HepG2 (cell line): ENCODE data around the gene ACSL6. TPM values are rescaled to one million over a fixed set of nuclear protein-coding genes. Genes with fewer than 3 reads are reported as not detected.

Experiments
- ATAC-seq: fragments of 200-7000 bp; cut with Tn5 transposase; 3 replicates; pipeline ENCODE4 v1.9.1; 2020; ENCODE audit warnings: mild to moderate bottlenecking, moderate library complexity
- BruUV-seq: library from RNA; stranded (reverse); fragments of 400-500 nt; replicated peaks from 2 replicates; lab custom pipeline; 2021; lab: Mats Ljungman, UMichigan
- CTCF ChIA-PET: fragments of 300-600 bp; formaldehyde crosslinking; extraction: SDS; loops from one replicate; lab custom pipeline; 2021; ENCODE audit warnings: low total read pairs, inconsistent platforms, low intra/inter-chr PET ratio; lab: Yijun Ruan, JAX
- POLR2A ChIA-PET: fragments of 350-600 bp; sonication (Branson Sonifier 250); formaldehyde crosslinking; loops from one replicate; lab custom pipeline; 2020; ENCODE audit warnings: antibody characterized with exemption, inconsistent platforms; lab: Yijun Ruan, JAX
- DNase-seq: peaks from one replicate; pipeline ENCODE4 v3.0.0-alpha.2; 2015; ENCODE audit warnings: low spot score
- FAIRE-seq: peaks from 3 replicates; lab custom pipeline; 2011; peaks lifted over from hg19 to GRCh38; lab: Jason Lieb, UNC
- H2AFZ ChIP-seq: one replicate; pipeline ENCODE4 v1.6.1; 2011; ENCODE audit warnings: low read length, inconsistent platforms
- H3K27ac ChIP-seq: fragments of 300-600 bp; 3 replicates; pipeline ENCODE4 v1.8.0; 2011; ENCODE audit warnings: mixed run types, mild to moderate bottlenecking, mixed read lengths, low read length, inconsistent platforms; ENCODE audit not compliant: insufficient read depth; ENCODE audit errors: extremely low read length
- H3K27me3 ChIP-seq, 2 experiments: fragments of 200-600 bp in 1 of 2; 2 replicates in 1 of 2; 3 replicates in 1 of 2; pipeline versions ENCODE4 v1.6.0 to v1.8.0; 2011; ENCODE audit warnings: low read length in 2 of 2, mild to moderate bottlenecking in 2 of 2, moderate library complexity in 2 of 2, inconsistent platforms in 1 of 2; ENCODE audit not compliant: insufficient read depth in 2 of 2, control insufficient read depth in 1 of 2
- H3K36me3 ChIP-seq, 2 experiments: fragments of 200-600 bp in 1 of 2; replicated peaks in 1 of 2; 2 replicates in 1 of 2; 3 replicates in 1 of 2; pipeline versions ENCODE4 v1.5.1 to v1.8.0; 2011; ENCODE audit warnings: low read length in 2 of 2, inconsistent platforms in 1 of 2; ENCODE audit not compliant: insufficient read depth in 2 of 2, control insufficient read depth in 1 of 2
- H3K4me1 ChIP-seq: 2 replicates; pipeline ENCODE4 v1.5.1; 2012; ENCODE audit warnings: low read length, inconsistent platforms; ENCODE audit not compliant: insufficient read depth
- H3K4me2 ChIP-seq: 2 replicates; pipeline ENCODE4 v1.6.0; 2011; ENCODE audit warnings: low read depth, low read length, inconsistent platforms
- H3K4me3 ChIP-seq, 3 experiments: fragments of 200-600 bp in 1 of 3; sonication (generic), shearing (Covaris generic) in 1 of 3; replicated peaks in 1 of 3; 2 replicates each; pipeline ENCODE4 v1.5.1; 2011 to 2016; ENCODE audit warnings: low read length in 3 of 3, inconsistent platforms in 2 of 3, low read depth in 2 of 3, mild to moderate bottlenecking in 2 of 3, control low read depth in 1 of 3, mixed read lengths in 1 of 3; ENCODE audit not compliant: insufficient read depth in 1 of 3
- H3K79me2 ChIP-seq: one replicate; pipeline ENCODE4 v1.6.1; 2011; ENCODE audit warnings: low read length, inconsistent platforms; ENCODE audit not compliant: insufficient read depth
- H3K9ac ChIP-seq: 2 replicates; pipeline ENCODE4 v1.6.0; 2011; ENCODE audit warnings: mild to moderate bottlenecking, low read depth, low read length, inconsistent platforms; ENCODE audit not compliant: insufficient read depth
- H3K9me3 ChIP-seq: 2 replicates; pipeline ENCODE4 v1.5.1; 2012; ENCODE audit warnings: mild to moderate bottlenecking, low read length
- H4K20me1 ChIP-seq: 2 replicates; pipeline ENCODE4 v1.6.0; 2011; ENCODE audit warnings: inconsistent platforms, mild to moderate bottlenecking, low read length, moderate library complexity; ENCODE audit not compliant: insufficient read depth
- ADNP ChIP-seq: sonication (generic); formaldehyde crosslinking; IDR thresholded peaks from 2 replicates; pipeline ENCODE4 v1.4.0; 2020; ENCODE audit warnings: missing genetic modification reagents
- ELF3 ChIP-seq: IDR thresholded peaks from 2 replicates; pipeline ENCODE4 v1.6.1; 2016; ENCODE audit warnings: missing genetic modification reagents, missing compliant biosample characterization
- MTA3 ChIP-seq: sonication (generic); formaldehyde crosslinking; IDR thresholded peaks from 2 replicates; pipeline ENCODE4 v1.4.0; 2020; ENCODE audit warnings: missing genetic modification reagents
- NFIC ChIP-seq: IDR thresholded peaks from 2 replicates; pipeline ENCODE4 v1.6.1; 2012; ENCODE audit warnings: mild to moderate bottlenecking, low read length, inconsistent platforms
- NR2C2 ChIP-seq: sonication (generic); formaldehyde crosslinking; IDR thresholded peaks from 2 replicates; pipeline ENCODE4 v1.4.0; 2020; ENCODE audit warnings: missing genetic modification reagents, mild to moderate bottlenecking, moderate library complexity, borderline replicate concordance
- RFX3 ChIP-seq: IDR thresholded peaks from 2 replicates; pipeline ENCODE4 v1.6.1; 2016; ENCODE audit warnings: missing biosample characterization, missing genetic modification reagents
- SAP130 ChIP-seq: IDR thresholded peaks from 2 replicates; pipeline ENCODE4 v1.6.1; 2016; ENCODE audit warnings: low read depth
- SIN3B ChIP-seq: fragments of 150-350 bp; IDR thresholded peaks from 2 replicates; pipeline ENCODE4 v1.6.1; 2014; ENCODE audit warnings: low read length
- SMC3 ChIP-seq: IDR thresholded peaks from 2 replicates; pipeline ENCODE4 v1.6.1; 2011; ENCODE audit warnings: low read length, improper control_type of control experiment
- SOX13 ChIP-seq, 3 experiments: fragments of 450-650 bp in 1 of 3; sonication (generic) in 1 of 3; formaldehyde crosslinking in 1 of 3; IDR thresholded peaks in 2 of 3; conservative IDR thresholded peaks in 1 of 3; 2 replicates each; pipeline versions ENCODE4 v1.5.0 to v1.6.1; 2016 to 2020; ENCODE audit warnings: antibody characterized with exemption in 1 of 3, mild to moderate bottlenecking in 1 of 3, missing compliant biosample characterization in 1 of 3, missing genetic modification reagents in 1 of 3, moderate library complexity in 1 of 3
- ZNF12 ChIP-seq: sonication (generic); formaldehyde crosslinking; IDR thresholded peaks from 2 replicates; pipeline ENCODE4 v1.5.0; 2020; ENCODE audit warnings: missing genetic modification reagents
- ZNF264 ChIP-seq: sonication (generic); formaldehyde crosslinking; IDR thresholded peaks from 2 replicates; pipeline ENCODE4 v1.4.0; 2020; ENCODE audit warnings: missing genetic modification reagents
- ZNF75D ChIP-seq: sonication (generic); formaldehyde crosslinking; IDR thresholded peaks from 2 replicates; pipeline ENCODE4 v1.8.1; 2023; ENCODE audit warnings: missing genetic modification reagents, mild to moderate bottlenecking, borderline replicate concordance
- WGBS: methylation state at CpG from one replicate; pipeline ENCODE4 v1.1.6; 2017; ENCODE audit warnings: low lambda C conversion rate; 5-methylcytosine and 5-hydroxymethylcytosine counted together
- in situ Hi-C: cut with HindIII; loops from 2 replicates; pipeline ENCODE4 v1.10.0; 2017; ENCODE audit warnings: low pct_unique_long_range_greater_than_20kb; ENCODE audit not compliant: extremely low pct_ligation_motif_present
- intact Hi-C: fragments of 100-400 bp; cut with micrococcal nuclease; formaldehyde crosslinking; loops from one replicate; pipeline ENCODE4 v1.10.0; 2022; ENCODE audit not compliant: unreplicated experiment
- polyA plus RNA-seq, 8 experiments: library from polyadenylated mRNA; depleted of rRNA in 3 of 8; stranded (reverse) in 7 of 8; unstranded in 1 of 8; fragments of >200 nt; fragmentation: Illumina TruSeq in 4 of 8; extraction: Trizol in 4 of 8; gene quantifications; 2 replicates each; pipeline versions ENCODE4 v1.2.1 to v1.2.3, GENCODE V29; 2011 to 2016; ENCODE audit warnings: low read depth in 4 of 8, missing spikeins in 1 of 8, mixed read lengths in 1 of 8; ENCODE audit not compliant: insufficient read depth in 1 of 8
- total RNA-seq, 5 experiments: library from RNA; depleted of rRNA; stranded (reverse); fragments of >200 nt; fragmentation: Illumina TruSeq; extraction: Trizol; gene quantifications; 2 replicates each; pipeline ENCODE4 v1.2.3, GENCODE V29; 2016; ENCODE audit warnings: low read depth in 1 of 5
- TF ChIP-seq, protein P1 (sequence below): sonication (generic); formaldehyde crosslinking; IDR thresholded peaks from 2 replicates; pipeline ENCODE4 v1.4.0; 2020; ENCODE audit warnings: missing genetic modification reagents, borderline replicate concordance
- TF ChIP-seq, protein P2 (sequence below): fragments of 450-650 bp; IDR thresholded peaks from 2 replicates; pipeline ENCODE4 v1.6.1; 2016

The ACSL6 gene
- total and polyA plus RNA-seq, 2 of the 13 experiments (the other 11 are each of a cell fraction or from before 2014, with no cell fraction given) = 3.7 to 3.8 TPM

DNA sequence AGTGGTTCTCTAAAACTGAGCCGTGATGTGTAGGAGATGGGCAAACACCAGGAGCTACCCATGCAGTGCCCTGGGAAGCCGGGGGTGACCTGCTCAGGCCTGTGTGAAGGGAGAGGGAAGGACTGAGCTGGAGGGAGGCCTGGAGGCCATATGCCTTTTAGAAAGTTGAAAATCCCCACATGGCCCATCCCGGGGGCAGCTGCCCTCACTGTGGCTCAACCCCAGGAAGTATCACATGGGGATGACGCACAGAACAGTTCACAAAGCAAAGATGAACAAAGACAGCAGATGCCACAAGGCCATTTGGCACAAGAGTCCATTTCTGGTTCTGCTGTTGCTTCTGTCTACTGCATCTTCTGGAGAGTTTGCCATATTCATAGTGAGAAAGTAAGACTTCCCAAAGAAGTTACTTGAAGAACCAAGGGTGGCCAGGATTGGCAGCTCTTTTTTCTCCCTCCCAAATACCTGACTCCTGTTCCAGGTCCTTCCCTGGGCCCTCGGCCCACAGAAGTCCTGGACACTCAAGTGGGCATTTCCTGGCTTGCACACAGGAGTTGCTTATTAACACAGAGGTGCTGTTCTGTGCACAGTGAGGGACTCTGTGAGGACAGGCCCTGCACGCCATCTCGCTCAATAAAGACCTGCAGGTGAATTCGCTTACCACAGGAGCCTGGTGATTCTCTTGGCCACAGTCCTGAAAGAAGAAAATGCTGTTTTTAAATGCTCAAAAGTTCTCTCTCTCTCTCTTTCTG lies 25.1 kb downstream of the ACSL6 start:
- no peak overlapping the region for H2AFZ ChIP-seq
- peaks cover 6% of the 10 kb centered on the region; the same call in 1 of the 2 replicates for H3K4me1 ChIP-seq
- H3K9me3 ChIP-seq = no peaks in the 10 kb centered on the region
- ATAC-seq = no peak
- no peaks in the 10 kb centered on the region for H4K20me1 ChIP-seq
- no peaks in the 10 kb centered on the region for H3K36me3 ChIP-seq
- FAIRE-seq = no peak
- no peak overlapping the region for H3K9ac ChIP-seq
- DNase-seq = no peak
- no peak overlapping the region for H3K27ac ChIP-seq
- in situ Hi-C loops = no loop called here
- no peak overlapping the region for H3K4me3 ChIP-seq
- H3K79me2 ChIP-seq = no peaks in the 10 kb centered on the region
- BruUV-seq = no TSS peak
- H3K27me3 ChIP-seq = no peaks in the 10 kb centered on the region
- H3K4me2 ChIP-seq = no peak overlapping the region
- CTCF ChIA-PET = no interaction called here
- intact Hi-C loops = no loop called here
- POLR2A ChIA-PET = no interaction called here
- 82% methylated on average over 7 of the region's 8 CpGs for WGBS
- no peak for TF ChIP-seq ZNF75D
- TF ChIP-seq RFX3 (CRISPR knock-in tag) = no peak
- no peak for TF ChIP-seq ADNP (CRISPR knock-in tag)
- no peak for TF ChIP-seq NFIC
- no peak for TF ChIP-seq ELF3 (CRISPR knock-in tag)
- TF ChIP-seq ZNF264 (CRISPR knock-in tag) = no peak
- TF ChIP-seq, protein P1, sequence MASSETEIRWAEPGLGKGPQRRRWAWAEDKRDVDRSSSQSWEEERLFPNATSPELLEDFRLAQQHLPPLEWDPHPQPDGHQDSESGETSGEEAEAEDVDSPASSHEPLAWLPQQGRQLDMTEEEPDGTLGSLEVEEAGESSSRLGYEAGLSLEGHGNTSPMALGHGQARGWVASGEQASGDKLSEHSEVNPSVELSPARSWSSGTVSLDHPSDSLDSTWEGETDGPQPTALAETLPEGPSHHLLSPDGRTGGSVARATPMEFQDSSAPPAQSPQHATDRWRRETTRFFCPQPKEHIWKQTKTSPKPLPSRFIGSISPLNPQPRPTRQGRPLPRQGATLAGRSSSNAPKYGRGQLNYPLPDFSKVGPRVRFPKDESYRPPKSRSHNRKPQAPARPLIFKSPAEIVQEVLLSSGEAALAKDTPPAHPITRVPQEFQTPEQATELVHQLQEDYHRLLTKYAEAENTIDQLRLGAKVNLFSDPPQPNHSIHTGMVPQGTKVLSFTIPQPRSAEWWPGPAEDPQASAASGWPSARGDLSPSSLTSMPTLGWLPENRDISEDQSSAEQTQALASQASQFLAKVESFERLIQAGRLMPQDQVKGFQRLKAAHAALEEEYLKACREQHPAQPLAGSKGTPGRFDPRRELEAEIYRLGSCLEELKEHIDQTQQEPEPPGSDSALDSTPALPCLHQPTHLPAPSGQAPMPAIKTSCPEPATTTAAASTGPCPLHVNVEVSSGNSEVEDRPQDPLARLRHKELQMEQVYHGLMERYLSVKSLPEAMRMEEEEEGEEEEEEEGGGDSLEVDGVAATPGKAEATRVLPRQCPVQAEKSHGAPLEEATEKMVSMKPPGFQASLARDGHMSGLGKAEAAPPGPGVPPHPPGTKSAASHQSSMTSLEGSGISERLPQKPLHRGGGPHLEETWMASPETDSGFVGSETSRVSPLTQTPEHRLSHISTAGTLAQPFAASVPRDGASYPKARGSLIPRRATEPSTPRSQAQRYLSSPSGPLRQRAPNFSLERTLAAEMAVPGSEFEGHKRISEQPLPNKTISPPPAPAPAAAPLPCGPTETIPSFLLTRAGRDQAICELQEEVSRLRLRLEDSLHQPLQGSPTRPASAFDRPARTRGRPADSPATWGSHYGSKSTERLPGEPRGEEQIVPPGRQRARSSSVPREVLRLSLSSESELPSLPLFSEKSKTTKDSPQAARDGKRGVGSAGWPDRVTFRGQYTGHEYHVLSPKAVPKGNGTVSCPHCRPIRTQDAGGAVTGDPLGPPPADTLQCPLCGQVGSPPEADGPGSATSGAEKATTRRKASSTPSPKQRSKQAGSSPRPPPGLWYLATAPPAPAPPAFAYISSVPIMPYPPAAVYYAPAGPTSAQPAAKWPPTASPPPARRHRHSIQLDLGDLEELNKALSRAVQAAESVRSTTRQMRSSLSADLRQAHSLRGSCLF = no peak
- no peak for TF ChIP-seq SMC3
- TF ChIP-seq SIN3B = no peak
- TF ChIP-seq NR2C2 (CRISPR knock-in tag) = no peak
- TF ChIP-seq, protein P2, sequence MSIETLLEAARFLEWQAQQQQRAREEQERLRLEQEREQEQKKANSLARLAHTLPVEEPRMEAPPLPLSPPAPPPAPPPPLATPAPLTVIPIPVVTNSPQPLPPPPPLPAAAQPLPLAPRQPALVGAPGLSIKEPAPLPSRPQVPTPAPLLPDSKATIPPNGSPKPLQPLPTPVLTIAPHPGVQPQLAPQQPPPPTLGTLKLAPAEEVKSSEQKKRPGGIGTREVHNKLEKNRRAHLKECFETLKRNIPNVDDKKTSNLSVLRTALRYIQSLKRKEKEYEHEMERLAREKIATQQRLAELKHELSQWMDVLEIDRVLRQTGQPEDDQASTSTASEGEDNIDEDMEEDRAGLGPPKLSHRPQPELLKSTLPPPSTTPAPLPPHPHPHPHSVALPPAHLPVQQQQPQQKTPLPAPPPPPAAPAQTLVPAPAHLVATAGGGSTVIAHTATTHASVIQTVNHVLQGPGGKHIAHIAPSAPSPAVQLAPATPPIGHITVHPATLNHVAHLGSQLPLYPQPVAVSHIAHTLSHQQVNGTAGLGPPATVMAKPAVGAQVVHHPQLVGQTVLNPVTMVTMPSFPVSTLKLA = no peak
- no peak for TF ChIP-seq SOX13 (IDR thresholded peaks at IDR 0.05)
- TF ChIP-seq SOX13 (CRISPR knock-in tag; conservative IDR thresholded peaks at IDR 0.05 in 1 of 2, IDR thresholded peaks at IDR 0.05 in 1 of 2) = no peak
- no peak for TF ChIP-seq ZNF12
- no peak for TF ChIP-seq MTA3 (CRISPR knock-in tag)
- TF ChIP-seq SAP130 = no peak
